Measurements from ENCODE around the gene HDAC9.

HDAC9 gene

DNA sequence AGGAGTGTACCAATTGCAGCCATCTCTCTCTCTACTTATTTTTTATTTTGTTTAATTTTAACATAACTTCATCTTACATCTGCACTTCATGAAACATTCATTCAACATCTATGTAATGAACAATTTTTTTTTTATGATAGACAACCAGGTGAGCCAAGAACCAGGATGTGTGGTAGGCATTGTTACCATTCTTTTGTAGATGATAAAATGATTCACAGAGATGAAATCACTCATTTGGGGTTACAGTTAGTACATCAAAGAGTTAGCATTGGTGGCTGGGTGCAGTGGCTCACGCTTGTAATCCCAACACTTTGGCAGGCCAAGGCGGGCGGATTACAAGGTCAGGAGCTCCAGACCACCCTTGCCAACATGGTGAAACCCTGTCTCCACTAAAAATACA lies 127.8 kb downstream of the HDAC9 start:
- no peak for TF ChIP-seq SIN3A (IDR thresholded peaks at IDR 0.05; ENCODE audit: borderline replicate concordance, insufficient read depth, low read length)
- no peak for TF ChIP-seq TAF1 (IDR thresholded peaks at IDR 0.05; ENCODE audit: borderline replicate concordance, insufficient read depth, low read length)
- TF ChIP-seq FOXP2 (optimal IDR thresholded peaks at IDR 0.05; ENCODE audit: borderline replicate concordance, extremely low read depth, extremely low read length, insufficient read depth): no peak
- no peak for TF ChIP-seq REST (IDR thresholded peaks at IDR 0.05; ENCODE audit: insufficient read depth in 1 of 2, low read depth in 2 of 2, low read length in 2 of 2)
- TF ChIP-seq POLR2AphosphoS5 (IDR thresholded peaks at IDR 0.05; ENCODE audit: low read depth, low read length): no peak

DNA sequence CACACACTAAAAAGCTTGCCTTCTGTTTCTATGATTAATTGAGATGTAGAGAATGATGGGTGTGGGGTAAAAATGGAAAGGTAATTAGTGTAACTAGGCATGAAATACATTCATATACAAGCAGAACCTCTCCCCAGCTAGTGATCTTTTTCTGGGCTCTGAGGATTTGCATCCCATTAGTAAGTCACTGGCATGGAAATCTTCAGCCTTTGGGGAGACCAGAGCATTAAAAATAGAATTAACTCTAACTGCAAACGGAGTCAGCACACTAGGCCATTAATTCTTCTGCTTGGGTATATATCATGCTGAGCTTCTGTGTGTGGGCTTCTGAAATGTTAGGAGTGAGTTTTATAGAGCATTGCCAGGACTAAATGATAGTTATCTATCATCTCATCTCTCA lies 128.9 kb downstream of the HDAC9 start:
- TF ChIP-seq FOXP2 (optimal IDR thresholded peaks at IDR 0.05; ENCODE audit: borderline replicate concordance, extremely low read depth, extremely low read length, insufficient read depth) (no peak), SIN3A (IDR thresholded peaks at IDR 0.05; ENCODE audit: borderline replicate concordance, insufficient read depth, low read length) (no peak), TAF1 (IDR thresholded peaks at IDR 0.05; ENCODE audit: borderline replicate concordance, insufficient read depth, low read length) (no peak), POLR2AphosphoS5 (IDR thresholded peaks at IDR 0.05; ENCODE audit: low read depth, low read length) (no peak), REST (IDR thresholded peaks at IDR 0.05; ENCODE audit: insufficient read depth in 1 of 2, low read depth in 2 of 2, low read length in 2 of 2) (no peak)

GRCh38 chr7:18626086-18626485 lies 130.5 kb downstream of the HDAC9 start:
- TF ChIP-seq POLR2AphosphoS5 (IDR thresholded peaks at IDR 0.05; ENCODE audit: low read depth, low read length): no peak
- no peak for TF ChIP-seq REST (IDR thresholded peaks at IDR 0.05; ENCODE audit: insufficient read depth in 1 of 2, low read depth in 2 of 2, low read length in 2 of 2)
- no peak for TF ChIP-seq TAF1 (IDR thresholded peaks at IDR 0.05; ENCODE audit: borderline replicate concordance, insufficient read depth, low read length)
- no peak for TF ChIP-seq FOXP2 (optimal IDR thresholded peaks at IDR 0.05; ENCODE audit: borderline replicate concordance, extremely low read depth, extremely low read length, insufficient read depth)
- TF ChIP-seq SIN3A (IDR thresholded peaks at IDR 0.05; ENCODE audit: borderline replicate concordance, insufficient read depth, low read length): no peak

- TF ChIP-seq REST (IDR thresholded peaks at IDR 0.05; ENCODE audit: insufficient read depth in 1 of 2, low read depth in 2 of 2, low read length in 2 of 2) (no peak), SIN3A (IDR thresholded peaks at IDR 0.05; ENCODE audit: borderline replicate concordance, insufficient read depth, low read length) (no peak), TAF1 (IDR thresholded peaks at IDR 0.05; ENCODE audit: borderline replicate concordance, insufficient read depth, low read length) (no peak), POLR2AphosphoS5 (IDR thresholded peaks at IDR 0.05; ENCODE audit: low read depth, low read length) (no peak), FOXP2 (optimal IDR thresholded peaks at IDR 0.05; ENCODE audit: borderline replicate concordance, extremely low read depth, extremely low read length, insufficient read depth) (no peak)
Observed at GRCh38 chr7:18626717-18627116, 131.2 kb downstream of the HDAC9 start.

DNA sequence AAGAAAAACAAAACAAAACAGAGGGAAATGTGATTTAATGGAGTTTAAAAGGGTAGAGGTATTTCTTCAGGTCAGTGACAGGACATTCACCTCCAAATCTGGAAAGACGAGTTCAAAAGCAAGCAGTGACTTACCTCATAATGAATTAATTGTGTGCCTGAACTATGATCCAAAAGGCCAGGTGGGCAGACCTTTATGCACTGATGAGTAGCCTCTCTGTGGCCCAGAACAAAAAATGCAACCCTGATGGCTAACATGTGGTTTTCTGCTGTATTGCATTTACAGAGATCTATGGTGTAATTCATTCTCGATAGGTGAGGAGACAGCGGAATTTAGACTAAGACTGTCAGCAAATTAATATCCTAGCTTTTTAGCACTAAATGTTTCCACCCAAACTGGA lies 142.0 kb downstream of the HDAC9 start:
- no peak for TF ChIP-seq POLR2AphosphoS5 (IDR thresholded peaks at IDR 0.05; ENCODE audit: low read depth, low read length)
- TF ChIP-seq SIN3A (IDR thresholded peaks at IDR 0.05; ENCODE audit: borderline replicate concordance, insufficient read depth, low read length): no peak
- TF ChIP-seq TAF1 (IDR thresholded peaks at IDR 0.05; ENCODE audit: borderline replicate concordance, insufficient read depth, low read length): no peak
- TF ChIP-seq FOXP2 (optimal IDR thresholded peaks at IDR 0.05; ENCODE audit: borderline replicate concordance, extremely low read depth, extremely low read length, insufficient read depth): no peak
- no peak for TF ChIP-seq REST (IDR thresholded peaks at IDR 0.05; ENCODE audit: insufficient read depth in 1 of 2, low read depth in 2 of 2, low read length in 2 of 2)

Data from PFSK-1 (cell line).